ENCODE measurements around the gene CDK13.

Gene CDK13

DNA sequence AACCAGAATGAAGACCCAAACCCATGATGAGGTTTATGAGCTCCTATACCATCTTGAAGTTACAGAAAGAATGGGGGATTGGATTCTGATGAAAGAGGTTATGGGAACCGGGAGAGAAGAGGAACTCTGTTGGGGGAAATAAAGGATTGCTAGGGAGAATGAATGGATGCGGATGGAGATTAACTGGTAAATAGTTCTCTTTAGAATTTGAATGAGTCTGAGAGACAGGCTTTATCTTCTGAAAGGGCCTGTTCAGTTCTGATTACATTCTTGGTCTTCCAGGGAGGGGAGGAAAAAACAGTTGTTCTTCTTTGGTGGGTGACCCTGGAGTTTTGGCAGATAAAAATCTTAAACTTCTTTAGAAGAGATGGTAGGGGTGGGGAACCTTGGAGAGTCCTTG lies 198.6 kb downstream of the CDK13 start:
- DNase-seq (ENCODE audit: low read depth): no peak
